Measurements from ENCODE around the gene IFNL2. TPM values are rescaled to one million over a fixed set of nuclear protein-coding genes. Genes with fewer than 3 reads are reported as not detected.
A peak's percentile ranks its signal among the peaks of the same experiment; 100 is the strongest.
"Not testable (repeated sequence)": the region's sequence is repeated elsewhere in the genome, so short reads cannot be mapped to it uniquely, and the experiment has no call there.

IFNL2 gene
- total RNA-seq = not detected

GRCh38 chr19:39268085-39268484 lies at the start of gene IFNL2:
Gene IFNL2 (plus strand): TSS chr19:39268396. CDS start chr19:39268569, 173 bp downstream.
- H3K4me1 Mint-ChIP-seq (ENCODE audit: low read depth); H3K9me3 Mint-ChIP-seq; H3K36me3 Mint-ChIP-seq; H3K27ac Mint-ChIP-seq; H3K4me3 Mint-ChIP-seq; DNase-seq; POLR2A ChIA-PET; intact Hi-C loops (cut with micrococcal nuclease): not testable (repeated sequence)
- CTCF ChIA-PET = interaction anchor here (0.7 kb wide), 1 partner anchor 794 kb away, joined by 3 read pairs; no protein-coding TSS in a partner anchor
- peaks cover 21% of the 10 kb centered on the region for H3K27me3 Mint-ChIP-seq

GRCh38 chr19:39219108-39219507 lies 49.1 kb upstream of the IFNL2 start:
- intact Hi-C loops (cut with micrococcal nuclease); H3K27ac Mint-ChIP-seq; H3K4me1 Mint-ChIP-seq (ENCODE audit: low read depth); H3K4me3 Mint-ChIP-seq; H3K9me3 Mint-ChIP-seq; DNase-seq; POLR2A ChIA-PET; H3K36me3 Mint-ChIP-seq: not testable (repeated sequence)
- peaks cover 18% of the 10 kb centered on the region for H3K27me3 Mint-ChIP-seq
- CTCF ChIA-PET = interaction anchor here (0.6 kb wide), 1 partner anchor 179 kb away, joined by 3 read pairs; no protein-coding TSS in a partner anchor

- H3K4me1 Mint-ChIP-seq (ENCODE audit: low read depth) = no peaks in the 10 kb centered on the region
- CTCF ChIA-PET = no interaction called here
- POLR2A ChIA-PET = no interaction called here
- no peaks in the 10 kb centered on the region for H3K36me3 Mint-ChIP-seq
- DNase-seq = peak; percentile 33
- no peaks in the 10 kb centered on the region for H3K9me3 Mint-ChIP-seq
- no peak overlapping the region for H3K27ac Mint-ChIP-seq
- peaks cover 18% of the 10 kb centered on the region for H3K27me3 Mint-ChIP-seq
- intact Hi-C loops (cut with micrococcal nuclease) = no loop called here
- H3K4me3 Mint-ChIP-seq = no peak overlapping the region
Observed at GRCh38 chr19:39223703-39224279, 44.4 kb upstream of the IFNL2 start.

GRCh38 chr19:39224910-39225309 lies 43.3 kb upstream of the IFNL2 start:
- intact Hi-C loops (cut with micrococcal nuclease) = no loop called here
- Mint-ChIP-seq H3K36me3 (no peaks in the 10 kb centered on the region), H3K27ac (no peak overlapping the region), H3K27me3 (peaks cover 18% of the 10 kb centered on the region), H3K9me3 (no peaks in the 10 kb centered on the region), H3K4me3 (no peak overlapping the region), H3K4me1 (ENCODE audit: low read depth) (no peaks in the 10 kb centered on the region)
- ChIA-PET POLR2A (no interaction called here), CTCF (no interaction called here)
- no peak for DNase-seq

- Mint-ChIP-seq H3K27me3 (no peaks in the 10 kb centered on the region), H3K36me3 (no peaks in the 10 kb centered on the region), H3K9me3 (no peaks in the 10 kb centered on the region), H3K4me1 (ENCODE audit: low read depth) (no peaks in the 10 kb centered on the region), H3K27ac (no peak overlapping the region), H3K4me3 (no peak overlapping the region)
- no peak for DNase-seq
- POLR2A ChIA-PET = no interaction called here
- CTCF ChIA-PET = no interaction called here
- intact Hi-C loops (cut with micrococcal nuclease) = no loop called here
Observed at GRCh38 chr19:39230096-39230764, 38.0 kb upstream of the IFNL2 start.

- Mint-ChIP-seq H3K4me3 (no peak overlapping the region), H3K9me3 (no peaks in the 10 kb centered on the region), H3K36me3 (no peaks in the 10 kb centered on the region), H3K27ac (no peak overlapping the region), H3K27me3 (no peaks in the 10 kb centered on the region), H3K4me1 (ENCODE audit: low read depth) (peaks cover 12% of the 10 kb centered on the region)
- DNase-seq = no peak
- intact Hi-C loops (cut with micrococcal nuclease) = no loop called here
- CTCF ChIA-PET = interaction anchor here (1.3 kb wide), 1 partner anchor 94 kb away, joined by 4 read pairs; no protein-coding TSS in a partner anchor
- POLR2A ChIA-PET = no interaction called here
Observed at GRCh38 chr19:39232708-39233107, 35.5 kb upstream of the IFNL2 start.

GRCh38 chr19:39236527-39236926 lies 31.7 kb upstream of the IFNL2 start:
- intact Hi-C loops (cut with micrococcal nuclease) = no loop called here
- H3K4me3 Mint-ChIP-seq = no peak overlapping the region
- H3K9me3 Mint-ChIP-seq = no peaks in the 10 kb centered on the region
- peaks cover 20% of the 10 kb centered on the region for H3K4me1 Mint-ChIP-seq (ENCODE audit: low read depth)
- ChIA-PET CTCF (no interaction called here), POLR2A (no interaction called here)
- H3K27me3 Mint-ChIP-seq = no peaks in the 10 kb centered on the region
- DNase-seq = peak; percentile 38
- no peak overlapping the region for H3K27ac Mint-ChIP-seq
- no peaks in the 10 kb centered on the region for H3K36me3 Mint-ChIP-seq

GRCh38 chr19:39237200-39238184 lies 30.7 kb upstream of the IFNL2 start:
- Mint-ChIP-seq H3K36me3 (no peaks in the 10 kb centered on the region), H3K9me3 (no peaks in the 10 kb centered on the region), H3K27ac (no peak overlapping the region), H3K4me1 (ENCODE audit: low read depth) (peaks cover 20% of the 10 kb centered on the region), H3K4me3 (peak overlapping the region; percentile 20), H3K27me3 (no peaks in the 10 kb centered on the region)
- DNase-seq = peak; percentile 71
- intact Hi-C loops (cut with micrococcal nuclease) = no loop called here
- POLR2A ChIA-PET = interaction anchor here (0.5 kb wide), 1 partner anchor 835 kb away, joined by 3 read pairs; no protein-coding TSS in a partner anchor
- CTCF ChIA-PET = interaction anchor here (0.7 to 1.3 kb wide), 5 partner anchors 24 to 175 kb away, joined by 3 to 4 read pairs (median 3); partner anchors contain the start of gene PLEKHG2

GRCh38 chr19:39238209-39238608 lies 30.0 kb upstream of the IFNL2 start:
- Mint-ChIP-seq H3K27ac (no peak overlapping the region), H3K4me1 (ENCODE audit: low read depth) (peaks cover 20% of the 10 kb centered on the region)
- POLR2A ChIA-PET = no interaction called here

GRCh38 chr19:39238944-39239343 lies 29.3 kb upstream of the IFNL2 start:
- no peak overlapping the region for H3K4me3 Mint-ChIP-seq
- POLR2A ChIA-PET = no interaction called here

More at GRCh38 chr19:39238209-39238608, 30.0 kb upstream of the IFNL2 start:
- Mint-ChIP-seq H3K4me3 (peak overlapping the region; percentile 20), H3K9me3 (no peaks in the 10 kb centered on the region), H3K36me3 (no peaks in the 10 kb centered on the region), H3K27me3 (no peaks in the 10 kb centered on the region)
- CTCF ChIA-PET = interaction anchor here (0.7 to 1.3 kb wide), 4 partner anchors 23 to 174 kb away, joined by 3 to 4 read pairs (median 3); partner anchors contain the start of gene PLEKHG2
- DNase-seq = no peak
- intact Hi-C loops (cut with micrococcal nuclease) = no loop called here

GRCh38 chr19:39240421-39240820 lies 27.8 kb upstream of the IFNL2 start:
- H3K9me3 Mint-ChIP-seq = no peaks in the 10 kb centered on the region
- intact Hi-C loops (cut with micrococcal nuclease) = no loop called here
- peaks cover 20% of the 10 kb centered on the region for H3K4me1 Mint-ChIP-seq (ENCODE audit: low read depth)
- DNase-seq = no peak
- ChIA-PET POLR2A (no interaction called here), CTCF (no interaction called here)
- H3K4me3 Mint-ChIP-seq = no peak overlapping the region
- no peak overlapping the region for H3K27ac Mint-ChIP-seq
- no peaks in the 10 kb centered on the region for H3K36me3 Mint-ChIP-seq
- no peaks in the 10 kb centered on the region for H3K27me3 Mint-ChIP-seq

More at GRCh38 chr19:39238944-39239343, 29.3 kb upstream of the IFNL2 start:
- Mint-ChIP-seq H3K27ac (no peak overlapping the region), H3K36me3 (no peaks in the 10 kb centered on the region), H3K4me1 (ENCODE audit: low read depth) (peaks cover 20% of the 10 kb centered on the region), H3K27me3 (no peaks in the 10 kb centered on the region), H3K9me3 (no peaks in the 10 kb centered on the region)
- intact Hi-C loops (cut with micrococcal nuclease) = no loop called here
- CTCF ChIA-PET = no interaction called here
- no peak for DNase-seq

- POLR2A ChIA-PET; intact Hi-C loops (cut with micrococcal nuclease); H3K9me3 Mint-ChIP-seq; H3K4me3 Mint-ChIP-seq; H3K4me1 Mint-ChIP-seq (ENCODE audit: low read depth); H3K27me3 Mint-ChIP-seq; H3K27ac Mint-ChIP-seq; DNase-seq; H3K36me3 Mint-ChIP-seq; CTCF ChIA-PET: not testable (repeated sequence)
Observed at GRCh38 chr19:39243741-39244140, 24.5 kb upstream of the IFNL2 start.
